Measurements from ENCODE around the gene CD46. TPM values are rescaled to one million over a fixed set of nuclear protein-coding genes. Genes with fewer than 3 reads are reported as not detected.
A peak's percentile ranks its signal among the peaks of the same experiment; 100 is the strongest.

The CD46 gene
- total RNA-seq, 1 experiment from 2014 or later, result 152 TPM

GRCh38 chr1:207822602-207823451 lies 71.0 kb downstream of the CD46 start:
- Histone ChIP-seq H3K27me3 (ENCODE audit: low read length) (no peaks in the 10 kb centered on the region), H3K79me2 (ENCODE audit: low read length) (peaks cover 82% of the 10 kb centered on the region), H3K27ac (ENCODE audit: low read length) (peak overlapping the region; percentile 99), H3K36me3 (ENCODE audit: insufficient read depth, low read length) (peaks cover 24% of the 10 kb centered on the region), H2AFZ (ENCODE audit: low read length) (no peak overlapping the region), H3K9ac (ENCODE audit: low read length) (peak overlapping the region; percentile 90), H3K4me1 (ENCODE audit: low read length) (peaks cover 81% of the 10 kb centered on the region), H3K4me3 (ENCODE audit: low read length) (peak overlapping the region; percentile 84), H3K9me2 (replicated peaks; ENCODE audit: insufficient read depth, low read length) (no peaks in the 10 kb centered on the region), H3K4me2 (ENCODE audit: low read depth, low read length, poor library complexity, severe bottlenecking) (peak overlapping the region; percentile 95), H4K20me1 (ENCODE audit: insufficient read depth, low read depth, low read length) (peaks cover 39% of the 10 kb centered on the region), H3K9me3 (ENCODE audit: low read length) (no peaks in the 10 kb centered on the region)
- peak; percentile 98 for DNase-seq

GRCh38 chr1:207823531-207823879 lies 71.7 kb downstream of the CD46 start:
- peaks cover 84% of the 10 kb centered on the region for H3K79me2 ChIP-seq (ENCODE audit: low read length)
- H3K9me3 ChIP-seq (ENCODE audit: low read length), result no peaks in the 10 kb centered on the region
- H3K4me2 ChIP-seq (ENCODE audit: low read depth, low read length, poor library complexity, severe bottlenecking), result peak overlapping the region; percentile 95
- DNase-seq, result no peak
- no peaks in the 10 kb centered on the region for H3K9me2 ChIP-seq (replicated peaks; ENCODE audit: insufficient read depth, low read length)
- H2AFZ ChIP-seq (ENCODE audit: low read length), result no peak overlapping the region
- peak overlapping the region; percentile 84 for H3K4me3 ChIP-seq (ENCODE audit: low read length)
- H3K27ac ChIP-seq (ENCODE audit: low read length), result peak overlapping the region; percentile 99
- peaks cover 24% of the 10 kb centered on the region for H3K36me3 ChIP-seq (ENCODE audit: insufficient read depth, low read length)
- peaks cover 35% of the 10 kb centered on the region for H4K20me1 ChIP-seq (ENCODE audit: insufficient read depth, low read depth, low read length)
- peak overlapping the region; percentile 73 for H3K9ac ChIP-seq (ENCODE audit: low read length)
- no peaks in the 10 kb centered on the region for H3K27me3 ChIP-seq (ENCODE audit: low read length)
- peaks cover 87% of the 10 kb centered on the region for H3K4me1 ChIP-seq (ENCODE audit: low read length)

- H3K79me2 ChIP-seq (ENCODE audit: low read length), result peaks cover 84% of the 10 kb centered on the region
- H3K4me3 ChIP-seq (ENCODE audit: low read length), result peak overlapping the region; percentile 84
- peak overlapping the region; percentile 99 for H3K27ac ChIP-seq (ENCODE audit: low read length)
- H3K4me2 ChIP-seq (ENCODE audit: low read depth, low read length, poor library complexity, severe bottlenecking), result peak overlapping the region; percentile 95
- peaks cover 30% of the 10 kb centered on the region for H4K20me1 ChIP-seq (ENCODE audit: insufficient read depth, low read depth, low read length)
- peaks cover 87% of the 10 kb centered on the region for H3K4me1 ChIP-seq (ENCODE audit: low read length)
- H3K9ac ChIP-seq (ENCODE audit: low read length), result peak overlapping the region; percentile 73
- peaks cover 19% of the 10 kb centered on the region for H3K36me3 ChIP-seq (ENCODE audit: insufficient read depth, low read length)
- H2AFZ ChIP-seq (ENCODE audit: low read length), result no peak overlapping the region
- H3K27me3 ChIP-seq (ENCODE audit: low read length), result no peaks in the 10 kb centered on the region
- H3K9me3 ChIP-seq (ENCODE audit: low read length), result no peaks in the 10 kb centered on the region
- DNase-seq, result peak; percentile 95
- no peaks in the 10 kb centered on the region for H3K9me2 ChIP-seq (replicated peaks; ENCODE audit: insufficient read depth, low read length)
Observed at GRCh38 chr1:207823880-207824566, 72.2 kb downstream of the CD46 start.

GRCh38 chr1:207824691-207825408 lies 73.0 kb downstream of the CD46 start:
- no peaks in the 10 kb centered on the region for H3K9me2 ChIP-seq (replicated peaks; ENCODE audit: insufficient read depth, low read length)
- peak overlapping the region; percentile 73 for H3K9ac ChIP-seq (ENCODE audit: low read length)
- peaks cover 22% of the 10 kb centered on the region for H4K20me1 ChIP-seq (ENCODE audit: insufficient read depth, low read depth, low read length)
- DNase-seq, result peak; percentile 54
- H2AFZ ChIP-seq (ENCODE audit: low read length), result no peak overlapping the region
- H3K4me1 ChIP-seq (ENCODE audit: low read length), result peaks cover 87% of the 10 kb centered on the region
- H3K27ac ChIP-seq (ENCODE audit: low read length), result peak overlapping the region; percentile 99
- no peaks in the 10 kb centered on the region for H3K9me3 ChIP-seq (ENCODE audit: low read length)
- H3K27me3 ChIP-seq (ENCODE audit: low read length), result no peaks in the 10 kb centered on the region
- H3K4me3 ChIP-seq (ENCODE audit: low read length), result peak overlapping the region; percentile 84
- peaks cover 84% of the 10 kb centered on the region for H3K79me2 ChIP-seq (ENCODE audit: low read length)
- peaks cover 11% of the 10 kb centered on the region for H3K36me3 ChIP-seq (ENCODE audit: insufficient read depth, low read length)
- peak overlapping the region; percentile 95 for H3K4me2 ChIP-seq (ENCODE audit: low read depth, low read length, poor library complexity, severe bottlenecking)

GRCh38 chr1:207825409-207825695 lies 73.5 kb downstream of the CD46 start:
- Histone ChIP-seq H3K9ac (ENCODE audit: low read length) (peak overlapping the region; percentile 73), H3K27ac (ENCODE audit: low read length) (peak overlapping the region; percentile 99), H3K4me2 (ENCODE audit: low read depth, low read length, poor library complexity, severe bottlenecking) (peak overlapping the region; percentile 95), H3K4me1 (ENCODE audit: low read length) (peaks cover 87% of the 10 kb centered on the region), H3K36me3 (ENCODE audit: insufficient read depth, low read length) (peaks cover 6% of the 10 kb centered on the region), H4K20me1 (ENCODE audit: insufficient read depth, low read depth, low read length) (peaks cover 17% of the 10 kb centered on the region), H3K27me3 (ENCODE audit: low read length) (no peaks in the 10 kb centered on the region), H3K79me2 (ENCODE audit: low read length) (peaks cover 84% of the 10 kb centered on the region), H3K9me3 (ENCODE audit: low read length) (no peaks in the 10 kb centered on the region), H3K4me3 (ENCODE audit: low read length) (peak overlapping the region; percentile 84), H3K9me2 (replicated peaks; ENCODE audit: insufficient read depth, low read length) (no peaks in the 10 kb centered on the region), H2AFZ (ENCODE audit: low read length) (no peak overlapping the region)
- no peak for DNase-seq

- no peak overlapping the region for H2AFZ ChIP-seq (ENCODE audit: low read length)
- H3K36me3 ChIP-seq (ENCODE audit: insufficient read depth, low read length), result no peaks in the 10 kb centered on the region; the same call in 1 of the 2 replicates
- H3K27me3 ChIP-seq (ENCODE audit: low read length), result no peaks in the 10 kb centered on the region
- H3K79me2 ChIP-seq (ENCODE audit: low read length), result peaks cover 84% of the 10 kb centered on the region
- H3K9ac ChIP-seq (ENCODE audit: low read length), result peak overlapping the region; percentile 78
- H3K9me3 ChIP-seq (ENCODE audit: low read length), result no peaks in the 10 kb centered on the region
- H4K20me1 ChIP-seq (ENCODE audit: insufficient read depth, low read depth, low read length), result peaks cover 11% of the 10 kb centered on the region
- H3K4me2 ChIP-seq (ENCODE audit: low read depth, low read length, poor library complexity, severe bottlenecking), result peak overlapping the region; percentile 95
- H3K4me3 ChIP-seq (ENCODE audit: low read length), result peak overlapping the region; percentile 84
- peak; percentile 98 for DNase-seq
- H3K9me2 ChIP-seq (replicated peaks; ENCODE audit: insufficient read depth, low read length), result no peaks in the 10 kb centered on the region
- peaks cover 87% of the 10 kb centered on the region for H3K4me1 ChIP-seq (ENCODE audit: low read length)
- peak overlapping the region; percentile 99 for H3K27ac ChIP-seq (ENCODE audit: low read length)
Observed at GRCh38 chr1:207825719-207826556, 74.1 kb downstream of the CD46 start.

- Histone ChIP-seq H3K27ac (ENCODE audit: low read length) (peak overlapping the region; percentile 99), H4K20me1 (ENCODE audit: insufficient read depth, low read depth, low read length) (peaks cover 3% of the 10 kb centered on the region), H3K9me2 (replicated peaks; ENCODE audit: insufficient read depth, low read length) (no peaks in the 10 kb centered on the region), H3K9ac (ENCODE audit: low read length) (peak overlapping the region; percentile 78), H3K36me3 (ENCODE audit: insufficient read depth, low read length) (no peaks in the 10 kb centered on the region), H3K4me2 (ENCODE audit: low read depth, low read length, poor library complexity, severe bottlenecking) (peak overlapping the region; percentile 95), H3K4me3 (ENCODE audit: low read length) (peak overlapping the region; percentile 64), H3K9me3 (ENCODE audit: low read length) (no peaks in the 10 kb centered on the region), H3K27me3 (ENCODE audit: low read length) (no peaks in the 10 kb centered on the region), H3K4me1 (ENCODE audit: low read length) (peaks cover 94% of the 10 kb centered on the region), H3K79me2 (ENCODE audit: low read length) (peaks cover 84% of the 10 kb centered on the region), H2AFZ (ENCODE audit: low read length) (no peak overlapping the region)
- DNase-seq, result peak; percentile 68
Observed at GRCh38 chr1:207826557-207827487, 75.0 kb downstream of the CD46 start.
